Stromal cell of bone marrow (primary cell): Measurements from ENCODE around the gene CHIT1.
"Not testable (repeated sequence)": the region's sequence is repeated elsewhere in the genome, so short reads cannot be mapped to it uniquely, and the experiment has no call there.

Experiments
- DNase-seq: peaks from one replicate; pipeline ENCODE4 v3.0.0-alpha.2; 2012; ENCODE audit warnings: low read depth

The CHIT1 gene

GRCh38 chr1:203265541-203265940, 36.1 kb upstream of the CHIT1 start:
- DNase-seq: no peak

DNA sequence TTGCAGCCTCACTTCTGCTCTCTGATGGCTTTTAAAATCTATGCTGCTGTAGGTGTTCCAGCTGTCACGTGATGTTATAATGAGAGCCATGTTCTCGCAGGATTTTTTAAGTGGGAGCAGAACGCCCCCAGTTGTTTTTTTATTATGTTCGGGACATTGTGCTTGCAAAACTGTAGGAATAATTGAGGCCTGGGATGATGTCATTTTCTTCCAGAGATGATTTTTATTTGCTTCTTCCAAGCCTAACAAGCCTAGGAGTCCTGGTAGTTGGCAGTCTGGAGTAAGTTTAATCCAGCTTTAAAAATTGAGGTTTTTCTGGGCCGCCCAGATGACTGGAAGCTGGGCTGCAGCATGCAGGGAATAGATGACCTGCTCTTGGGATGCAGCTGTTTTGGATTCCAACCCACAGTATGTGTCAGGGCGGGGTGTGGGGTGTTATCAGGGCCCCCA, 34.6 kb upstream of the CHIT1 start:
- no peak for DNase-seq

DNA sequence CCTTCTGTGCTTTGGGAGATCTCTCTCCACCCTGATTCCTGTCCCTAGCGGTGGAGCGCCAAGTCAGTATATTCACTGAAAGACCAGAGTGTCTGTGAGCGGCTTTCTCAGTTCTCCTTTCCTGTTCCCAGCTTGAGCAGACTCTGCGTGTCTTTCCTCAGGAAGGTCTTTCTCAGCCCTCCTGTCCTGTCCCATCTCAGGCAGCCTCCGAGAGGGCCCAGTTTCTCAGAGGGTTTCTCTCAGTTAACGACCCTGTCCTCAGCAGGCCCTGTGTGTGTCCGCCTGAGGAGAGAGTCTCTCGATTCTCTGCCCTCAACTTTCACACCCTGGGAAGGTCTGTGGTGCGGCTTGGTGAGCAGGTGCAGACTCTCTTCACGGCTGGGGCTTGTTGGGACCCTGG, 34.0 kb upstream of the CHIT1 start:
- DNase-seq: no peak

GRCh38 chr1:203256636-203257035, 27.2 kb upstream of the CHIT1 start:
- not testable (repeated sequence) for DNase-seq

DNA sequence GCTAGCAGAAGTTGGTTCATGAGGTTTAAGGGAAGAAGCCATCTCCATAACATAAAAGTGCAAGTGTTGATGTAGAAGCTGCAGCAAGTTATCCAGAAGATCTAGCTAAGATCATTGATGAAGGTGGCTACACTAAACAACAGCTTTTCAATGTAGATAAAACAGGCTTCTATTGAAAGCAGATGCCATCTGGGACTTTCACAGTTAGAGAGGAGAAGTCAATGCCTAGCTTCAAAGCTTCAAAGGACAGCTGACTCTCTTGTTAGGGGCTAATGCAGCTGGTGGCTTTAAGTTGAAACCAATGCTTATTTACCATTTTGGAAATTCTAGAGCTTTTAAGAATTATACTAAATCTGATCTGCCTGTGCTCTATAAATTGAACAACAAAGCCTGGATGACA, 25.3 kb upstream of the CHIT1 start:
- DNase-seq: not testable (repeated sequence)

- DNase-seq: no peak
Observed at GRCh38 chr1:203252678-203253077, 23.2 kb upstream of the CHIT1 start.

GRCh38 chr1:203251466-203251865, 22.0 kb upstream of the CHIT1 start:
- no peak for DNase-seq

DNA sequence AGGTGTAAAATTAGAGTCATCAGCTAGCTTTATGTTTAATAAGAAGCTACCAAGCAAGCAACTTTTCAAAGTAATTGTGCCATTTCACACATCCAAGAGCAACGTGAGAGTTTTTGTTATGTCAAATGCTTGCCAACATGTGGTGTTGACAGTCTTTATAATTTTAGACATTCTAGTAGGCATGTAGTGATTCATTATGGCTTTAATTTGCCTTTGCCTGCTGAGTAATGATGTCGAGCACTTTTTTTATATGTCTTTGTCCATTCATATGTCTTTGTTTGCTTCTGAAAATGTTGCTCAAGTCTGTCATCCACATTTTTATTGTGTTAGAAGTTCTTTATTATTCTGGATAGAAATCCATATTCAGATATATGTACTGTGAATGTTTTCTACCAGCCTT, 21.4 kb upstream of the CHIT1 start:
- DNase-seq: no peak

DNA sequence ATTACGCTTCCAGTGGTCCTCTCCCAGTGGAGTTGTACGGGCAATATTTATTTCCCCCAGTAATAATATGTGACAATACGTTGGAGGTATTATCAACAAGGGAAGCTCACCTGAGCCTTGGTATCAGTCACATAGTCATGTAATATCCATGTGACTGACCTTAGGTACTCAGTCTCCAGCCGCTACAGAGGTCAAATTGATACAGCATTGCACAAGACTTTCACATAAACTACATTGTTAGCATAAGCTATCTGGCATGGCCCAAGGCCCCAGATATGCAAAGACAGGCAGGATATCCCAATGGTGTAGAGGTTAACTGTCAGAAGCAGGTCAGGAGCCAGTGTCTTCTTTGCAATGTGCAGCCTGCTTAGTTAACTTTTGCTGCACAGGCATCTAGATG, 15.3 kb upstream of the CHIT1 start:
- DNase-seq: no peak

- DNase-seq: not testable (repeated sequence)
Observed at GRCh38 chr1:203241708-203242107, 12.2 kb upstream of the CHIT1 start.

DNA sequence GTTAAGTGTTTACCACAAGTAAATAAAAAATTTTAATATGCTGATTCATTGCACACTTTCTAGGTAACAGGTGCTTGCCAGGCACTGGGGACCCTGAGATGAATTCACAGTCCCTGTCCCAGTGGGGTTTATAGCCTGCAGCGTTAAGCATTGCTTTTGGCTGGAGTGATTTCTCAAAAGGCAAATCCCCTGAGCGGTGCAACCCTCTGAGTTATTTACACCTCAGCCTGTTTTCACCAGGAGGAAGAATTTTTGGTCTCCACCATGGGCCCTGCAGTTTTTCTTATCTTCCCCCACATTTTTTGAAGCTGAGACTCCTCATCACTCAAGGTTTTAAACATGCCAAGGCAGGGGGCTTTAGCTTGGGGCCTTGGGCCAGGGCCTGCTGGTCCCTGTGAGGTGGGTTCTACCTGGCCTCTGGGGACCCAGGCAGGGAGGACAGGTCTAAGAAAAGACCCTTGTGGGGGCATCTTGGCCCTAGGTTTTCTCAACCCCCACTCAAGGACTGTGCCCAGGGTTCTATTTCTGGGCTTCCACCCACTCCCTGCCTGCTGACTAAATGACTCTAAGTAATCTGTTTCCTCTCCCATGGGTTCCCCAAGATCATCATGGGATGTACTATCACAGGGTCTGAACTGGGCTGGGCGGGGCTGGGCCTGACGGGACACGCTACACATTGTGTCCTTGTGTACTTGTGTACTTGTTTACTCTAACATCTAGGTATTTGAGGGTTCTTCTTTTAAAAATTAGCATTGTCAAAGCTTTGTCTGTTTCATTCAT, 10.2 kb upstream of the CHIT1 start:
- DNase-seq: no peak

DNA sequence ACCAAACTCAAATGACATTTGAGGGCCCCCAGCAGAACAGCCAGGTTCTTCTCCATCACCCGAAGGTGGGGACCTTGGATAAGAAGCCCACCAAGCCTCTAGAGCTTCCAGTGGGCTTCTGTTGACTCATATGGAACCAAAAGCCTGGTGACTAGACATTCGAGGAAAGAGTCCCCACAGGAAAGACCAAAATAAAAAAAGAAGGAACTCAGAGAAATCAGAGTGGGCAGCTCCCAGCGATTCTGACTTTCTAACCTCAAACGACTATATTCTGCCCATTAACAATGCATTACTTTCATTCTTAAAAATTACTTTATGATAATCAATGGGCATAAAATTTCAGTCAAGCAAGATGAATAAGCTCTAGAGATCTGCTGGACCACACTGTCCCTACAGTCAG, 9.6 kb upstream of the CHIT1 start:
- DNase-seq: no peak

DNA sequence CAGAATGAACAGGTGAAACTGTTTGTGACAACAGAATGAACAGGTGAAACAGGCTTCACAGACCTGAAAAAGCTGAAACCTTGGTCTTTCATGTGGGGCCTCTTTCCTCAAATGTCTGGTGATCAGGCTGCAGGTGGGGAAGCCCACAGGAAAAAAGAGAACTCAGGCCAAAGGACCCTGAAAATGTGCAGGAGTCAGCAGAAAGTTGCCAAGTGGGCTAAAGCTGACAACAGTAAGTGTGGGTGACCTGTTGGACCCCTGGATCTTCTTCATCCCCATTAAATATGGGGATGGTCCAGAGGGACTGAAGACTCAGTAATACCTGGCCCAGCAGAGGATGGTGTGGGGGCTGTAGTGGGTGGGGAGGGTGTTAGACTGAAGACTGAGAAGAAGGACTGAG, 9.1 kb upstream of the CHIT1 start:
- DNase-seq: no peak

DNA sequence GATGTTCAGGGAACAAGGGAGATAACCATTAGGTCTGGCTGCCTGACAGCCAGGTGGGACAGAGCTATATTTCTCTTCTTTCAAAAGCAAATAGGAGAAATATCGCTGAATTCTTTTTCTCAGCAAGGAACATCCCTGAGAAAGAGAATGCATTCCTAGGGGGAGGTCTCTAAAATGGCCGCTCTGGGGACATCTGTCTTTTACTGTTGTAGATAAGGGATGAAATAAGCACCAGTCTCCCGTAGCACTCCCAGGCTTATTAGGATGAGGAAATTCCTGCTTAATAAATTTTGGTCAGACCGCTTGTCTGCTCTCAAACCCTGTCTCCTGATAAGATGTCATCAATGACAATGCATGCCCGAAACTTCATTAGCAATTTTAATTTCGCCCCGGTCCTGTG, 5.4 kb upstream of the CHIT1 start:
- DNase-seq: not testable (repeated sequence)

DNA sequence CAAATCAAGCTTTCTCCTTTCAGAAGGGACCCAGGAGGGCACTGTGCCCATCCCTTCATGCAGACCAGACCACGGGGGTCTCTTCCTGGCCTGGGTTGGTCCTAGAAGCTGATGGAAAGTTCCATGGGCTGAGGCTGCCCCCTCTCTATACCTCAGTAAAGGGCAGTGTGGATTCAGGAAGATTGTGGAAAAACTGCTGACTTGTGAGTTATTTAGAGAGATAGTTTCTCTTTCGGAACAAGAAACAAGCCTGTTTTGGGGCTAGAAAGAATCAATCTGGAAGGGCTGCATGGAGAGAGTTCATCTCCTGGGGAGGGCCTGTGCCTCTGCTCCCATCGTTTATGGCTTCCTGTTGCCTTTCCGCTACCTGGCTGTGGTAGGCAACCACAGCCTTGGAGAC, 803 bp downstream of the CHIT1 start:
- no peak for DNase-seq

GRCh38 chr1:203227371-203228083, 1.9 kb downstream of the CHIT1 start:
- no peak for DNase-seq

- no peak for DNase-seq
Observed at GRCh38 chr1:203225071-203225470, 4.4 kb downstream of the CHIT1 start.

GRCh38 chr1:203223012-203223775, 6.3 kb downstream of the CHIT1 start:
- no peak for DNase-seq

GRCh38 chr1:203219934-203220333, 9.5 kb downstream of the CHIT1 start:
- no peak for DNase-seq

DNA sequence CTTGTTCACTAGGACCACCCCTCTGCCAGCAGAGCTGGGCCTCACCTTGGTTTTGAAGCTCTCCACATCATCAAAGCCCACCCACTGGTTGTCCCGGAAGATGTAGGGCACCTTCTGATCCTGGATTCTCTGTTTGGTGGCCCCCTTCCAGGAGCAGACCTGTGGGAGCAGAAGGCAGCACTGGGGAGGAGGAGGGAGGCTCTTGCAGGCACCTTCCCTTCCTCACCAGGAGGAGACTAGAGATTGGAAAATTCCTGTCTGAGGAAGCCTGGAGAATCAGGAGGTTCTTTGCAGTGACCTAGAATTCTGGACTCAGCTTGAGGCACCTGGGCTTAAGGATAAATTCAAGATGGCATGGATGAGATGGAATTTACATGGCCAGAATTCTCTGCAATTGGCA, 10.3 kb downstream of the CHIT1 start:
- no peak for DNase-seq

GRCh38 chr1:203217668-203218067, 11.8 kb downstream of the CHIT1 start:
- no peak for DNase-seq

DNA sequence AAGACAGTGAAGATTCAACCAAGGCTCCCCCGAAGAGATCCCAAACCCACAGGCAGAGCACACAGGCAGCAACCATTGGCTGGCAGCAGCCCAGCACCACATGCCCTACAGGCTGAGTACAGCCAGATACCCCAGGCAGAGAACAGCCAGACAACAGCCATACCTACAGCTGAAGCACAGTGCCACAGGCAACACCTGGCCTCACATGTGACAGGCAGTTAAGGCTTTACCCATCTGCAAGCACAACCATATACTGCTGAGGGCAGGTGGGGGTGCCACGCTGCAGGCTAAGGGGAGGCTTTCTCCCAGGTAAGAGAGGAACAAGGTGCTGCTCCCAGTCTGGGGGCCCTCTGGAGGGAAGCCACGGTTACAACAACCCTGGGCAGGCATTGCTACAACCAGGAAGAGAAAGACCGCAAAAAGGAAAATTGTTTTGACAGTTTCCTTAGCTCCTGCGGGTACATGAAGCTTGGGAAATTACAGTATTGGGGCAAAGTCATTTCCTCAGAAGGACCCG, 12.3 kb downstream of the CHIT1 start:
- DNase-seq: no peak
